IMR-90 (cell line): ENCODE data around the gene INCA1. TPM values are rescaled to one million over a fixed set of nuclear protein-coding genes. Genes with fewer than 3 reads are reported as not detected.

Experiments used
- ATAC-seq: fragments of 200-7000 bp; cut with Tn5 transposase; 2 replicates; pipeline ENCODE4 v1.9.1; 2020; ENCODE audit warnings: low read depth, mild to moderate bottlenecking, moderate library complexity
- BruUV-seq: library from RNA; stranded (reverse); fragments of 400-500 nt; replicated peaks from 2 replicates; lab custom pipeline; 2021; lab: Mats Ljungman, UMichigan
- CTCF ChIA-PET: fragments of 300-600 bp; formaldehyde crosslinking; extraction: SDS; loops from one replicate; lab custom pipeline; 2021; ENCODE audit warnings: antibody characterized with exemption; lab: Yijun Ruan, JAX
- POLR2A ChIA-PET: fragments of 300-600 bp; sonication (Branson Sonifier 250); formaldehyde crosslinking; loops from one replicate; lab custom pipeline; 2022; ENCODE audit warnings: antibody characterized with exemption; ENCODE audit not compliant: unreplicated experiment; lab: Charles Lee
- DNase-seq: peaks from one replicate; pipeline ENCODE4 v3.0.0; 2013
- H2AFZ ChIP-seq: replicated peaks from 2 replicates; pipeline ENCODE3; 2013; ENCODE audit warnings: low read length, mild to moderate bottlenecking; ENCODE audit not compliant: poor library complexity
- H2AK5ac ChIP-seq: 2 replicates; pipeline ENCODE4 v1.6.1; 2013; ENCODE audit warnings: low read depth, low read length, inconsistent platforms
- H2AK9ac ChIP-seq: replicated peaks from 2 replicates; pipeline ENCODE3; 2013; ENCODE audit warnings: mild to moderate bottlenecking, low read depth, low read length, moderate library complexity; ENCODE audit not compliant: poor library complexity
- H2BK120ac ChIP-seq: 2 replicates; pipeline ENCODE4 v1.6.1; 2013; ENCODE audit warnings: low read depth, low read length, inconsistent platforms
- H2BK15ac ChIP-seq: 3 replicates; pipeline ENCODE4 v1.6.1; 2013; ENCODE audit warnings: low read depth, low read length, inconsistent platforms
- H2BK20ac ChIP-seq: 2 replicates; pipeline ENCODE4 v1.6.1; 2013; ENCODE audit warnings: low read depth, mild to moderate bottlenecking, inconsistent platforms, low read length, moderate library complexity
- H2BK5ac ChIP-seq: 2 replicates; pipeline ENCODE4 v1.6.1; 2013; ENCODE audit warnings: mild to moderate bottlenecking, low read depth, low read length, inconsistent platforms; ENCODE audit not compliant: poor library complexity, severe bottlenecking
- H3K14ac ChIP-seq: replicated peaks from 2 replicates; pipeline ENCODE4 v1.6.1; 2013; ENCODE audit warnings: low read depth, low read length, inconsistent platforms
- H3K18ac ChIP-seq: 2 replicates; pipeline ENCODE4 v1.6.1; 2013; ENCODE audit warnings: low read depth, low read length, control low read depth
- H3K23ac ChIP-seq: 2 replicates; pipeline ENCODE4 v1.6.1; 2013; ENCODE audit warnings: low read depth, low read length, inconsistent platforms
- H3K27ac ChIP-seq: 2 replicates; pipeline ENCODE4 v1.5.1; 2013; ENCODE audit warnings: mild to moderate bottlenecking, control low read depth, low read length; ENCODE audit not compliant: insufficient read depth
- H3K27me3 ChIP-seq: 2 replicates; pipeline ENCODE4 v1.6.1; 2013; ENCODE audit warnings: low read length; ENCODE audit not compliant: control insufficient read depth, insufficient read depth
- H3K36me3 ChIP-seq: 2 replicates; pipeline ENCODE4 v1.6.1; 2013; ENCODE audit warnings: low read length, mixed read lengths; ENCODE audit not compliant: control insufficient read depth, insufficient read depth
- H3K4ac ChIP-seq: 2 replicates; pipeline ENCODE4 v1.6.1; 2013; ENCODE audit warnings: low read depth, low read length, inconsistent platforms
- H3K4me1 ChIP-seq: 2 replicates; pipeline ENCODE4 v1.6.1; 2013; ENCODE audit warnings: low read length, mixed read lengths; ENCODE audit not compliant: control insufficient read depth, insufficient read depth
- H3K4me2 ChIP-seq: 2 replicates; pipeline ENCODE4 v1.6.1; 2013; ENCODE audit warnings: low read depth, mild to moderate bottlenecking, control low read depth, low read length, moderate library complexity
- H3K4me3 ChIP-seq: 2 replicates; pipeline ENCODE4 v1.5.1; 2013; ENCODE audit warnings: low read depth, mild to moderate bottlenecking, control low read depth, low read length, moderate library complexity; ENCODE audit not compliant: insufficient read depth
- H3K56ac ChIP-seq: 2 replicates; pipeline ENCODE4 v1.6.1; 2013; ENCODE audit warnings: low read length, inconsistent platforms; ENCODE audit not compliant: insufficient read depth; ENCODE audit errors: extremely low read depth
- H3K79me1 ChIP-seq, 2 experiments: 2 replicates each; pipeline ENCODE4 v1.6.1; 2013; ENCODE audit warnings: low read length in 2 of 2, inconsistent platforms in 1 of 2, low read depth in 1 of 2
- H3K9ac ChIP-seq: 2 replicates; pipeline ENCODE4 v1.6.1; 2013; ENCODE audit warnings: low read depth, low read length, control low read depth
- H3K9me1 ChIP-seq: 2 replicates; pipeline ENCODE4 v1.6.1; 2013; ENCODE audit warnings: low read length, inconsistent platforms; ENCODE audit not compliant: insufficient read depth
- H3K9me3 ChIP-seq: 2 replicates; pipeline ENCODE4 v1.6.1; 2013; ENCODE audit warnings: low read length; ENCODE audit not compliant: control insufficient read depth, insufficient read depth
- H4K20me1 ChIP-seq: 2 replicates; pipeline ENCODE4 v1.6.1; 2013; ENCODE audit warnings: low read length, inconsistent platforms; ENCODE audit not compliant: insufficient read depth
- H4K5ac ChIP-seq: 2 replicates; pipeline ENCODE4 v1.6.1; 2013; ENCODE audit warnings: mild to moderate bottlenecking, low read depth, low read length, control low read depth
- H4K8ac ChIP-seq, 2 experiments: 2 replicates each; pipeline ENCODE4 v1.6.1; 2013; ENCODE audit warnings: low read depth in 2 of 2, low read length in 2 of 2, control low read depth in 1 of 2, inconsistent platforms in 1 of 2
- H4K91ac ChIP-seq: 2 replicates; pipeline ENCODE4 v1.6.1; 2013; ENCODE audit warnings: low read depth, low read length, inconsistent platforms; ENCODE audit not compliant: insufficient read depth
- BHLHE40 ChIP-seq: fragments of 150-350 bp; IDR thresholded peaks from 2 replicates; pipeline ENCODE4 v1.6.1; 2016; ENCODE audit warnings: mild to moderate bottlenecking, low read depth, low read length
- CEBPB ChIP-seq: IDR thresholded peaks from 2 replicates; pipeline ENCODE4 v1.6.1; 2012; ENCODE audit warnings: low read depth, low read length, improper control_type of control experiment
- CHD1 ChIP-seq: IDR thresholded peaks from 2 replicates; pipeline ENCODE4 v1.6.1; 2012; ENCODE audit warnings: low read depth, low read length, improper control_type of control experiment
- MAFK ChIP-seq: IDR thresholded peaks from 2 replicates; pipeline ENCODE4 v1.6.1; 2012; ENCODE audit warnings: low read depth, low read length, improper control_type of control experiment
- MXI1 ChIP-seq: IDR thresholded peaks from 2 replicates; pipeline ENCODE4 v1.6.1; 2012; ENCODE audit warnings: low read depth, mild to moderate bottlenecking, low read length, moderate library complexity, borderline replicate concordance
- POLR2A ChIP-seq: IDR thresholded peaks from 2 replicates; pipeline ENCODE4 v1.6.1; 2012; ENCODE audit warnings: mild to moderate bottlenecking, low read depth, low read length
- RFX5 ChIP-seq: IDR thresholded peaks from 2 replicates; pipeline ENCODE4 v1.8.0; 2012; ENCODE audit warnings: low read depth, mild to moderate bottlenecking, low read length, moderate library complexity
- SMC3 ChIP-seq: fragments of 150-350 bp; IDR thresholded peaks from 2 replicates; pipeline ENCODE4 v1.6.1; 2016; ENCODE audit warnings: low read depth, mild to moderate bottlenecking, antibody characterized with exemption, low read length, moderate library complexity
- WGBS, 2 experiments: methylation state at CpG; one replicate each; pipeline versions ENCODE4 v1.1.5 to v1.1.7; 2013; ENCODE audit warnings: missing lambda C conversion rate in 2 of 2; ENCODE audit not compliant: insufficient read length in 1 of 2; ENCODE audit errors: extremely low coverage in 2 of 2; 5-methylcytosine and 5-hydroxymethylcytosine counted together
- dilution Hi-C: fragments of 300-500 bp; cut with HindIII; formaldehyde crosslinking; loops from one replicate; pipeline ENCODE4 v1.14.3; 2018; ENCODE audit warnings: low sequenced_read_pairs; ENCODE audit not compliant: unreplicated experiment
- in situ Hi-C: fragments of 300-500 bp; cut with MboI; formaldehyde crosslinking; loops from 3 replicates; pipeline ENCODE4 v1.14.3; 2019; ENCODE audit warnings: low sequenced_read_pairs, inconsistent platforms, mixed read lengths
- intact Hi-C: fragments of 100-400 bp; cut with micrococcal nuclease; formaldehyde crosslinking; loops from 2 replicates; pipeline ENCODE4 v1.10.0; 2022
- polyA plus RNA-seq, 3 experiments: library from polyadenylated mRNA; depleted of rRNA; stranded (reverse); fragments of >200 nt; gene quantifications; 2 replicates each; pipeline ENCODE4 v1.2.3, GENCODE V29; 2012; ENCODE audit warnings: low replicate concordance in 1 of 3
- total RNA-seq: library from RNA; depleted of rRNA; stranded (reverse); fragments of >200 nt; gene quantifications from 2 replicates; pipeline ENCODE4 v1.2.3, GENCODE V29; 2012
- TF ChIP-seq, protein P1 (sequence below): fragments of 150-350 bp; IDR thresholded peaks from 2 replicates; pipeline ENCODE4 v1.6.1; 2016; ENCODE audit warnings: low read depth, mild to moderate bottlenecking, low read length, moderate library complexity, borderline replicate concordance
- TF ChIP-seq, protein P2 (sequence below): fragments of 150-350 bp; IDR thresholded peaks from 2 replicates; pipeline ENCODE4 v1.6.1; 2017; ENCODE audit warnings: mild to moderate bottlenecking, antibody characterized with exemption, low read length, low read depth

Gene INCA1
- total and polyA plus RNA-seq, 2 of the 4 experiments (the other 2 are of a cell fraction), result 0.18 to 0.51 TPM

DNA sequence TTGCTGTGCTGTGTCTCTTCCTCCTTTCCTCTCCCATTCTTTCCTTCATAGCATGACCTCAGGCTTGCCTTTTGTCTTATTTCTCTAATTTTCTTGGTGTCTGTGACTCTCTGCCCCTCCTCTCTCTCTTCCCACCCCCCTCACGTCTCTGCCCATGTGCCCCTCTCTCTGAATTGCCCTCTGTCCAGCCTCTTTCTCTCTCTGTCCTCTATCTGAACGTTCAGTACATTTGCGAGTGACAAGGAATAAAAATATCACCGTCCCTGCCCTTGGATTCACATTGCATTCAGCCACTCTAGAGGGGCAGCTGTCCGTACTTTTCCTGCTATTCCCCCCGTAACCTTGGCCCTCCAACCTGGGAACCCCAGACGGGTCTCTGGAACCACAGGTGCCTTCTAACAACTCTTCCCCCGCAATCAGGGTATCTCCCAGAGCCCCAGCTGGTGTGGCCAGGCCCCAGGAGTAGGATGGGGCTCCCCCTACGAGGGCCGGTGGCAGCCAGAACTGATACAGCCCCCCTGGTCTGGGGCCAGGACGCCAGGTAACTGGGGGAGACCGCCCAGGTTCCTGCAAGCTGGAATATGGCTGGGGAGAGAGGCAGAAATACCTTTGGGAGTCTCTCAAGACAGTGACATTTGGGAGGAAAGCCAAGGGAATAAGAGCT, 2.2 kb upstream of the INCA1 start:
- H3K27me3 ChIP-seq, result no peaks in the 10 kb centered on the region

More for the DNA sequence above, 2.2 kb upstream of the INCA1 start:
- H4K8ac ChIP-seq, result no peak overlapping the region
- no peak overlapping the region for H4K91ac ChIP-seq
- H3K56ac ChIP-seq, result no peak overlapping the region; the same call in 1 of the 2 replicates
- no peak overlapping the region for H4K5ac ChIP-seq
- peak overlapping the region; percentile 97 for H2AK9ac ChIP-seq
- H3K14ac ChIP-seq, result peak overlapping the region; percentile 88; the same call in 1 of the 2 replicates
- no peak for DNase-seq
- peak overlapping the region; percentile 27 for H3K4ac ChIP-seq
- H2BK120ac ChIP-seq, result no peak overlapping the region
- H2BK5ac ChIP-seq, result peak overlapping the region; percentile 39
- 85% methylated on average over 5 of the region's 12 CpGs; no CpG with 5 or more reads in 1 of the 2 experiments for whole genome bisulfite sequencing, 2 experiments
- H3K79me1 ChIP-seq, result peaks cover 28 to 53% of the 10 kb centered on the region in 2 experiments
- H2AK5ac ChIP-seq, result peak overlapping the region; percentile 59; the same call in 1 of the 2 replicates
- H3K18ac ChIP-seq, result no peak overlapping the region
- no peak overlapping the region for H2BK20ac ChIP-seq
- dilution Hi-C loops, result no loop called here
- H3K23ac ChIP-seq, result peak overlapping the region; percentile 78
- H2BK15ac ChIP-seq, result no peak overlapping the region
- H3K9me3 ChIP-seq, result no peaks in the 10 kb centered on the region
- peak overlapping the region; percentile 89 for H3K9ac ChIP-seq
- H3K36me3 ChIP-seq, result peaks cover 37% of the 10 kb centered on the region
- H3K4me3 ChIP-seq, result peak overlapping the region; percentile 8; the same call in 1 of the 2 replicates
- peak overlapping the region; percentile 76; the same call in 1 of the 2 replicates for H3K27ac ChIP-seq
- ChIA-PET CTCF (no interaction called here), POLR2A (interaction anchor here (0.6 kb wide), 1 partner anchor 10 kb away, joined by 3 read pairs; no protein-coding TSS in a partner anchor)
- H3K4me2 ChIP-seq, result peak overlapping the region; percentile 96
- H2AFZ ChIP-seq, result no peak overlapping the region
- intact Hi-C loops, result no loop called here
- TF ChIP-seq POLR2A (no peak), CHD1 (no peak), CEBPB (no peak), MAFK (no peak), BHLHE40 (no peak), RFX5 (no peak), MXI1 (no peak), SMC3 (no peak)
- TF ChIP-seq, protein P1, sequence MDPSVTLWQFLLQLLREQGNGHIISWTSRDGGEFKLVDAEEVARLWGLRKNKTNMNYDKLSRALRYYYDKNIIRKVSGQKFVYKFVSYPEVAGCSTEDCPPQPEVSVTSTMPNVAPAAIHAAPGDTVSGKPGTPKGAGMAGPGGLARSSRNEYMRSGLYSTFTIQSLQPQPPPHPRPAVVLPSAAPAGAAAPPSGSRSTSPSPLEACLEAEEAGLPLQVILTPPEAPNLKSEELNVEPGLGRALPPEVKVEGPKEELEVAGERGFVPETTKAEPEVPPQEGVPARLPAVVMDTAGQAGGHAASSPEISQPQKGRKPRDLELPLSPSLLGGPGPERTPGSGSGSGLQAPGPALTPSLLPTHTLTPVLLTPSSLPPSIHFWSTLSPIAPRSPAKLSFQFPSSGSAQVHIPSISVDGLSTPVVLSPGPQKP, result no peak
- TF ChIP-seq, protein P2, sequence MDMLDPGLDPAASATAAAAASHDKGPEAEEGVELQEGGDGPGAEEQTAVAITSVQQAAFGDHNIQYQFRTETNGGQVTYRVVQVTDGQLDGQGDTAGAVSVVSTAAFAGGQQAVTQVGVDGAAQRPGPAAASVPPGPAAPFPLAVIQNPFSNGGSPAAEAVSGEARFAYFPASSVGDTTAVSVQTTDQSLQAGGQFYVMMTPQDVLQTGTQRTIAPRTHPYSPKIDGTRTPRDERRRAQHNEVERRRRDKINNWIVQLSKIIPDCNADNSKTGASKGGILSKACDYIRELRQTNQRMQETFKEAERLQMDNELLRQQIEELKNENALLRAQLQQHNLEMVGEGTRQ, result no peak
- in situ Hi-C loops, result no loop called here
- H4K20me1 ChIP-seq, result peaks cover 26% of the 10 kb centered on the region
- peaks cover 21% of the 10 kb centered on the region for H3K4me1 ChIP-seq
- H3K9me1 ChIP-seq, result peaks cover 18% of the 10 kb centered on the region
- BruUV-seq, result TSS peak; percentile 39
- ATAC-seq, result no peak
